ENCODE results near the gene MPPED2. TPM values are rescaled to one million over a fixed set of nuclear protein-coding genes. Genes with fewer than 3 reads are reported as not detected.

The MPPED2 gene, protein sequence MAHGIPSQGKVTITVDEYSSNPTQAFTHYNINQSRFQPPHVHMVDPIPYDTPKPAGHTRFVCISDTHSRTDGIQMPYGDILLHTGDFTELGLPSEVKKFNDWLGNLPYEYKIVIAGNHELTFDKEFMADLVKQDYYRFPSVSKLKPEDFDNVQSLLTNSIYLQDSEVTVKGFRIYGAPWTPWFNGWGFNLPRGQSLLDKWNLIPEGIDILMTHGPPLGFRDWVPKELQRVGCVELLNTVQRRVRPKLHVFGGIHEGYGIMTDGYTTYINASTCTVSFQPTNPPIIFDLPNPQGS
- total RNA-seq (2014; rRNA removed; shearing (Covaris generic)), result not detected in 2 replicates
- not detected in 2 replicates for polyA plus RNA-seq (2014; cell fraction: nucleus; rRNA removed)

DNA sequence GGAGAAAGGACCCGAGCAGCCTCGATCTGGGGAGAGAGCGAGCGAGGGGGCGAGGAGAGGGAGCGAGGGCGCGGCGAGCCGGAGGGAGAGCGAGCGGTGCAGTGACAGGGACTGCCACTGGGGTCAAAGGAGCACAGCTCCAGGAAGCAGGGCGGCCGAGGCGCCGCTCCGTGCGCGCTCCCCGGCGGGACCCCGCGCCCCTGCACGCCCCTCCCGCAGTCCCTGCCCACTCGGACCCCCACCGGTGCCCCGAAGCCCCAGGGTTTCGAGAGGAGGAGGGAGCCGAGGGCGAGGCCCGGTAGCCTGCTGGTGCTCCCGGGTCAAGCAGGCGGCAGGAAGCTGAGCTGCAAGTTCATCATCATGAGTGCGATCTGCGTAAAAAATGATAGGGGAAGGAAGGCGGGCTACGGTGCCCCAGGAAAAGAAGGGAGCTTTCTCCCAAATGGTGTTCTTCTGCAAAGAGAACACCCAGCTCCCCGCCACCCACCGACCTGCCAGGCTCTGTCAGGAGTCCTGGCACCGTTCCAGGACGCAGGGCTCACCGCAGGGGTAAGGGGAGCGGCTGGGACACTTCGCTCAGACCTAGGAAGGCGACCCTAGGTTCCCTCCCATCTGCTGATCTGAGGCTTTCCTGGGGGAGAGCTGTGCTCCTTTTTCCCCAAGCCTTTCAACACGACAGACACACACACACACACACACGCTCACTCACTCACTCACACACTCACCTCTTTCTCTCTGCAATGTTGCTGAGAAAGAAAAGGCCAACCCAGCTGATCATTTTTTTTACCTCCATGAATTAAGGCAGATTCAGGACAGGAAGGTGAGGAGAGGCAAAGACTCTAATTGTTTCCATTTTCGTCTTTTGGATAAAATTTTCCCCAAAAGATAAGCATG is at the start of gene MPPED2:
MPPED2 (minus strand) TSS at position 103 of the 894 bp plus-strand sequence. CDS start 5,980 bp downstream, outside the sequence.
- DNase-seq (ENCODE audit: extremely low read depth, low read depth), result no peak

DNA sequence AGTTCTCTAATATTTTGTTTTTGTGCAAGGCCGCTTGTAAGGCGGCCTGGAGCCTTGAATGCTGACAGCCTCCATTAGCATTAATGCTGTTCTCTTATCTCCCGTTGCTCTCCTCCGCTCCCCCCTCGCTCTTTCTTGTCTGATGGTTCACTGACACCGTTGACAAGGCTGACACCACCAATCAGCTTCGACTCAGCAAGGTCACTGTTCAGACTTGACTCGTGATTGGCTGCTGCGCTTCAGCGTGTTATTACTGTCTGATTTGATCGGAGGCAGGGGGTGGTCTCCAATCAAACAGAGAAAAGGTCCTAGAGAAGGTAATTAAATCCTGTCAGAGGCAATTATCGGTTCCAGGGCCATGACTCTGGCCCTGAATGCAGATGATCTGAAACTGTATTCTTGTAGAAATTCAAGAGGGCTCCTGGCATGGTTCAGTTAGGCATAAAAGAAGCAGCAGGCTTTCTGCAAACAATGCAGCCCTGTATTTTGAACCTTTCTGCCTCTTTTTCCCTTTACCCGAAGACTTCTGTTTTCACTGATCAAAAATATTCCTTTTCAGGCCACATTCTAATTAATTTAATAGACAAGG is 49.3 kb upstream of the MPPED2 start:
- no peak for DNase-seq (ENCODE audit: extremely low read depth, low read depth)

- DNase-seq (ENCODE audit: extremely low read depth, low read depth), result no peak
These were observed 45.0 kb upstream of the MPPED2 start for GRCh38 chr11:30631148-30631547.

DNA sequence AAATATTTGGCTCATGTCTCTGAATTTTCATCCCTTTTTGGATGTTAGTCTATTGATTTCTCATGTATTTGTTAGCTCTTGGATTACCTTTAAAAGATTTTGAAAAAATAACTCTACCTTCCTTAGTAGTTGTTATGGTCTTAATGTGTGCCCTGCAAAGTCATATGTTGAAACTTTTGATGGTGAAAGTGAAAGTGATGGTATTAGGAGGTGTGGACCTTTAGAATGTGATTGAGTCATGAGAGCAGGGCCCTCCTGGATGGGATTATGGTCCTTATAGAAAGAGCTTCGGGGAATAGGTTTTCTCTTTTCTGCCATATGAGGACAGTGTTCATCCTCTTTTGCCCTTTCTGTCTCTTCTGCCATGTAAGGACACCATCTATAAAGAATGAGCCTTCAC is 33.6 kb upstream of the MPPED2 start:
- DNase-seq (ENCODE audit: extremely low read depth, low read depth), result no peak

GRCh38 chr11:30617762-30618161 is 31.6 kb upstream of the MPPED2 start:
- no peak for DNase-seq (ENCODE audit: extremely low read depth, low read depth)

DNA sequence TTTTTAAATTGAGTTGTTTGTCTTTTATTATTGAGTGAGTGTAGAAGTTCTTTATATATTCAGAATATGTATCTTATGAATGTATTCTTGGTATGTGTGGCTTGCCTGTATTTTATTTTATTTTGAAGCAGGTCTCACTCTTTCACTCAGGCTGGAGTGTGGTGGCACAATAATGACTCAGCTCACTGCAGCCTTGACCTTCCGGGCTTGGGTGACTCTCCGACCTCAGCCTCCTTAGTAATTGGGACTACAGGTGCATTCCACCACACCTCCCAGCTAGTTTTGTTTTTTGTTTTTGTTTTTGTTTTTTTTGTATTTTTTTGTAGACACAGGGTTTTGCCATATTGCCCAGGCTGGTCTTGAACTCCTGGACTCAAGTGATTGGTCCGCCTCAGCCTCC is 24.5 kb upstream of the MPPED2 start:
- DNase-seq (ENCODE audit: extremely low read depth, low read depth), result no peak

DNA sequence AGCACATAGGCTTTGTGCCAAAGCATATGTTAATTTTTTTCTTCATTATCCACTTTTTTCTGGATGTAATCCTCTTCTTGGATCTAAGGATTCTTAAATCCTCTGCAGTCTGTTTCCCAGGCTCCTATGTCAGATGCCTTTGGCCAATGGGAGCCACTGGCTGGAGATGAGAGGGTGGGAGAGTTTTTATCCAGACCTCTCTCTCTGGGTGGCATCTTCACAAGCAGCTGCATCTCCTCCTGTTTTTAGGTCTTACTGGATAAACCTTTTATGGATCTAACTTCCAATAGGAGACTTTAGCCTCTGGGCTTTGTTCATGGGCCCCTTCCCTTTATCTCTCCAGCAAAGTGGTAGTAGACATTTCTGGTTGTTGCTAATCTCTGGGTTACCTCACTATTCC is 22.4 kb upstream of the MPPED2 start:
- DNase-seq (ENCODE audit: extremely low read depth, low read depth), result no peak

DNA sequence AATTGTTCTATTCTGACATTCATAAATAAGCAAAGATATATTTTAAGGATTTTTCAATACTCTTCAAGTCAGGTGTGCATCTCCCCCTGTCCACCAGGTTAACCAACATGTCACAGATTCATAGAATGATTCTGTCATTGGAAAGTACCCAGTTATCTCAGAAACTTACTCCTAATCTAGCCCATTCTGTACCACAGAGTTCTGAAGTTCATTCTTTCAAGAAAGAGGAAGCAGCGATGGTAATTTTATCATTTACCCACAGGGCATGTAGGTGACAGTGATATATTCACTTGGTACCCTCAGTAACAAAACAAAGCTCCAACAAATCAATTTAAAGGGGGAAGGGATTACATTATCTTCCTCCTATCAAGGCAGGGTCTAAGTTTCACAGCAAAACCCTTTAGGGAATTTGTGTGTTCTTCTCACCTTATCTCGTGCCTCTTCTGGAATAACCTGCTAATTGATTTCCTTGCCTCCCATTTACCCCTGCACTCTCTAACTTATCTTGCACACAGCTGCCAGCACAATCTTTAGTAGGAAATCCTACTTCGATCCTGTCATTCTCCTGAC is 19.0 kb upstream of the MPPED2 start:
- DNase-seq (ENCODE audit: extremely low read depth, low read depth), result no peak

- no peak for DNase-seq (ENCODE audit: extremely low read depth, low read depth)
These were observed 17.2 kb upstream of the MPPED2 start for GRCh38 chr11:30603357-30603756.

GRCh38 chr11:30596832-30597231 is 10.7 kb upstream of the MPPED2 start:
- DNase-seq (ENCODE audit: extremely low read depth, low read depth), result no peak

- no peak for DNase-seq (ENCODE audit: extremely low read depth, low read depth)
These were observed 9.8 kb upstream of the MPPED2 start for GRCh38 chr11:30595934-30596333.

GRCh38 chr11:30594646-30595411 is 8.7 kb upstream of the MPPED2 start:
- no peak for DNase-seq (ENCODE audit: extremely low read depth, low read depth)

DNA sequence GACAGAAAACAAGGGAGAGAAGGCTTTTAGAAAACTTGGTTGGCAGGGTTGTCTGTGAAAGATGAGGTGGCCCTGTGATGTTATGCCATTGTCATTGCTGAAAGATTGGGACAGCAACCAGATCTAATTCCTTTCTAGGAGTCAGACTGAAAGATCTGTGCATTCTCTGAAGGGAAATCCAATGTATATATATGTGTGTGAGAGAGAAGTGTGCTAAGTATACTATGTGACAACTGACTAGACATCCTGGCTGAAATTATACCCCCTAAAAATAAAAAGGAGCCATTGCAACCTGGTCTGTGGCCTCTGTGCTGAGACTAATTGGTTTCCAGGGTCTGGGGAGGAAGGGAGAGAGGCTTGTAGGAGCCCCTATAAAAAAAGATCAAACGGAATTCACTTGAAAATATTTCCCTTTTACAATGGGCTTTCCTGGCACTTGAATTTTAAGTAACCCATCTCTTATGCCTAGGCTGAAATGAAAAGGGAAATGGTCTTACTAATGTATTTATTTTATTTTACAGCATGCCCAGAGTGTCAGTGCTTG is 1.2 kb upstream of the MPPED2 start:
- DNase-seq (ENCODE audit: extremely low read depth, low read depth), result no peak

GRCh38 chr11:30585892-30586250 is 282 bp downstream of the MPPED2 start:
- no peak for DNase-seq (ENCODE audit: extremely low read depth, low read depth)

- DNase-seq (ENCODE audit: extremely low read depth, low read depth), result no peak
These were observed 845 bp downstream of the MPPED2 start for GRCh38 chr11:30585125-30585891.

DNA sequence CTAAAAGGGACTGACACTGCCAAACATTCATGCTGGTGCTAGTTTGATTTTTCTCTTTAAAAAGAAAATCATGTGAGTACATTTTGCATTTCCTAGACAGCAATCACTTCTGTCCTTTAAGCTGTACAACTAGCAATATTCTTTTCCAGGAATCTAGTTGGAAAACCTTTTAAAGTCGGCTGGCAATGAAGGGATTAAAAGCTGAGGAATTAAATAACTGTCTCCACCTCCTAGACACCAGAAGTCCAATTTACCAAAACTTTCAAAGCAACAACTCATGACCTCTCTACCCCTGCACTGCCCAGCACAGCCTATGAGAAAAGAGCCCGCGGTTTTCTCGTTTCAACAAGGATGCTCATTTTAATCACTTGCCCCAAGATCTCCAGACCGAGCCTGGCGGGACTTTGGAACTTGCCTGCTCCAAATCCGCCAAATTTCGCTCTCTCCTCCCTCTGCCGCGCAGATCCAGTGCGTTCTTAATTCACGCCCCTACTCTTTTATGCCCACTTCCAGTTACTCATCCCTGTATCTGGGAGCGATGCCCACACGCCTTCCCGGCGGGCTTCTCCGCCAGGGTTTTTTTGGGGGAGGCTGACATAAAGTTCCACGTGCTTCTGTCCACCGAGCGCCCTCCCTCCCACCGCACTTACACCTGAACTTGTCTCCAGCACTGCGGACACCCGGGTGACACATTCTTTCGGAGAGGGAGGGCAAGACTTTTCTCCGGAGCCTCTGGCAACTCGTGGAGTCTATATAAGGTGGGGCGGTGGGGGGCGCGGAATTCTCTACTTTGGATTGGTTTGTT is 2.5 kb downstream of the MPPED2 start:
- no peak for DNase-seq (ENCODE audit: extremely low read depth, low read depth)

DNA sequence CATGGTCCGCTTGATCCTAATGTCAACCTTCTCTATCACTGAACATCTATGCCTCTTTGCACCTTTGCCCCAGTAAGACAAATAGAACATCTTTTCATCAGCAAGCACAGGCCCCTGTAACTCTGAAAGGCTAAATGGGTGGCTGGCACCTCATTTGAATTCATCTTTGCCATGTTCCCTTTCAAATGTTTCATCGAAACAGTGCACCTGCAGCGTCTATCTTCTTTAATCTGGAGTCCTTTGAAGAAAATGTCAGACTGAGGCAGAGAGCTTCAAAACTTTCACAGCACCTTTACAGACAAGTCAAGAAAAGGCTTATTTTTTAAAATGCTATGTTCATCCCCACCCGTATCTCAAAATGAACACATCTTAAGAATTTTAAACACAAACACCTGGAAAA is 3.4 kb downstream of the MPPED2 start:
- no peak for DNase-seq (ENCODE audit: extremely low read depth, low read depth)

DNA sequence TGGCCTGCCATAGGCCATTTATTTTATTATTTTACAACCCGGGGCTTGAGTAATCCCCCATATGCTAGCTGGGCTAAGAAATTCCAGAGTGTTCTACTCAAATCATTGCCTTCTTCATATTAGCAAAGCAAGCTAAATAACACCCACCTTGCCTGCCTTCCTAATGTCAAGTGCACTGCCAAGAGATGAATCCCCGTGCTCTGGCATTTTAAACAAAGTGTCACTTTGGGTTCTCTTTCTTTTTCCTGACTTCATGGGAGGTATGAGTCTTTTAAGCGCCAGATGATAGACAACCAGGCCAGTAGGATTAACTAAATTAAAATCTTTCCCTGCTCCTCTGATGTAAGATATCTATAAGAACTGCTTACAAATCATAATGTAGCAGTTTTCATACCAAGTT is 4.5 kb downstream of the MPPED2 start:
- no peak for DNase-seq (ENCODE audit: extremely low read depth, low read depth)

GRCh38 chr11:30580573-30580972 is 5.6 kb downstream of the MPPED2 start:
- no peak for DNase-seq (ENCODE audit: extremely low read depth, low read depth)
